Left colon (tissue), 2 donors: ENCODE measurements around the gene MPHOSPH9. TPM values are rescaled to one million over a fixed set of nuclear protein-coding genes. Genes with fewer than 3 reads are reported as not detected.
"Not testable (repeated sequence)": the region's sequence is repeated elsewhere in the genome, so short reads cannot be mapped to it uniquely, and the experiment has no call there.

Experiments
- ATAC-seq: fragments of 200-7000 bp; cut with Tn5 transposase; one replicate; pipeline ENCODE4 v1.9.1; 2020; ENCODE audit warnings: mild to moderate bottlenecking, moderate library complexity
- DNase-seq, 2 donors: peaks; one replicate each; pipeline ENCODE4 v3.0.0-alpha.2; 2020
- intact Hi-C, 2 donors: fragments of 100-400 bp; cut with DNase I in 1 of 2; cut with micrococcal nuclease in 1 of 2; formaldehyde crosslinking; loops; one replicate each; pipeline versions ENCODE4 v1.11.2 to v1.14.0; 2022; cut with DNase I, micrococcal nuclease
- total RNA-seq, 2 donors: library from RNA; stranded (reverse); fragmentation: NEBNext Ultra II Directional; extraction: Animal tissue kit (Norgen Biotek cat#: 25700); gene quantifications; one replicate each; pipeline ENCODE4 v1.2.1, GENCODE V29; 2021
- donor health status: DM: no; HTN: no; CAD: no.
- donor health status: DM: yes; HTN: yes; CAD: no.

Gene MPHOSPH9
- total RNA-seq, 2 donors from 2014 or later, result 12.3 to 19.8 TPM

GRCh38 chr12:123233505-123234308, 766 bp upstream of the MPHOSPH9 start:
- DNase-seq, result peak in 1 of 2 donors; percentile 22
- peak; percentile 43 for ATAC-seq
- intact Hi-C loops, result loop anchor here in 1 of 2 donors (10.0 kb wide), 2 partner anchors 189 to 249 kb away; partner anchors contain the start of gene ARL6IP4

GRCh38 chr12:123232472-123232806, 502 bp downstream of the MPHOSPH9 start:
- intact Hi-C loops, result loop anchor here in 1 of 2 donors (10.0 kb wide), 2 partner anchors 188 to 248 kb away; partner anchors contain the start of gene ARL6IP4
- peak; percentile 2 for ATAC-seq

GRCh38 chr12:123231931-123232330, 1.0 kb downstream of the MPHOSPH9 start:
- no peak for DNase-seq
- intact Hi-C loops, result loop anchor here in 1 of 2 donors (10.0 kb wide), 2 partner anchors 187 to 247 kb away; partner anchors contain the start of gene ARL6IP4
- no peak for ATAC-seq

More at GRCh38 chr12:123232472-123232806, 502 bp downstream of the MPHOSPH9 start:
- peak in 1 of 2 donors; percentile 42 for DNase-seq

- ATAC-seq, result no peak
- intact Hi-C loops, result no loop called here
- DNase-seq, result no peak
Observed at GRCh38 chr12:123229051-123229450, 3.9 kb downstream of the MPHOSPH9 start.

GRCh38 chr12:123227581-123228258, 5.2 kb downstream of the MPHOSPH9 start:
- ATAC-seq (no peak), DNase-seq (no peak)
- intact Hi-C loops, result no loop called here

- DNase-seq, result no peak
- no peak for ATAC-seq
- intact Hi-C loops, result no loop called here
Observed at GRCh38 chr12:123225443-123225842, 7.5 kb downstream of the MPHOSPH9 start.

GRCh38 chr12:123223241-123223668, 9.7 kb downstream of the MPHOSPH9 start:
- intact Hi-C loops, result no loop called here
- DNase-seq, result no peak
- ATAC-seq, result no peak

- DNase-seq, intact Hi-C loops, ATAC-seq: not testable (repeated sequence)
Observed at GRCh38 chr12:123207815-123208214, 25.1 kb downstream of the MPHOSPH9 start.

- ATAC-seq, DNase-seq: not testable (repeated sequence)
Observed at GRCh38 chr12:123206794-123207193, 26.1 kb downstream of the MPHOSPH9 start.

GRCh38 chr12:123200414-123200813, 32.5 kb downstream of the MPHOSPH9 start:
- intact Hi-C loops, result no loop called here
- ATAC-seq (no peak), DNase-seq (no peak)

More at GRCh38 chr12:123206794-123207193, 26.1 kb downstream of the MPHOSPH9 start:
- intact Hi-C loops, result not testable (repeated sequence)

- ATAC-seq (no peak), DNase-seq (no peak)
- intact Hi-C loops, result no loop called here
Observed at GRCh38 chr12:123199936-123200335, 33.0 kb downstream of the MPHOSPH9 start.

GRCh38 chr12:123187637-123188036, 45.3 kb downstream of the MPHOSPH9 start:
- intact Hi-C loops, result no loop called here

GRCh38 chr12:123180171-123180570, 52.8 kb downstream of the MPHOSPH9 start:
- DNase-seq (no peak), ATAC-seq (no peak)

More at GRCh38 chr12:123187637-123188036, 45.3 kb downstream of the MPHOSPH9 start:
- DNase-seq (no peak), ATAC-seq (no peak)

GRCh38 chr12:123171967-123172366, 61.0 kb downstream of the MPHOSPH9 start:
- no peak for ATAC-seq
- DNase-seq, result no peak
- intact Hi-C loops, result no loop called here

More at GRCh38 chr12:123180171-123180570, 52.8 kb downstream of the MPHOSPH9 start:
- intact Hi-C loops, result no loop called here

- ATAC-seq (no peak), DNase-seq (no peak)
- intact Hi-C loops, result no loop called here
Observed at GRCh38 chr12:123167329-123167728, 65.6 kb downstream of the MPHOSPH9 start.

- ATAC-seq (no peak), DNase-seq (no peak)
- intact Hi-C loops, result no loop called here
Observed at GRCh38 chr12:123165537-123165936, 67.4 kb downstream of the MPHOSPH9 start.

GRCh38 chr12:123164710-123165261, 68.2 kb downstream of the MPHOSPH9 start:
- DNase-seq, result no peak
- intact Hi-C loops, result no loop called here
- no peak for ATAC-seq

- ATAC-seq, result no peak
Observed at GRCh38 chr12:123164222-123164621, 68.7 kb downstream of the MPHOSPH9 start.

GRCh38 chr12:123163227-123163626, 69.7 kb downstream of the MPHOSPH9 start:
- DNase-seq (no peak), ATAC-seq (no peak)
- intact Hi-C loops, result no loop called here

More at GRCh38 chr12:123164222-123164621, 68.7 kb downstream of the MPHOSPH9 start:
- no peak for DNase-seq
- intact Hi-C loops, result no loop called here
